ENCODE measurements around the gene RBM38. TPM values are rescaled to one million over a fixed set of nuclear protein-coding genes. Genes with fewer than 3 reads are reported as not detected.

RBM38 gene
- total and polyA plus RNA-seq, 10 of the 15 experiments (the other 5 are each of a cell fraction or from before 2014, with no cell fraction given): 0.32 to 118 (median 25.2) TPM

DNA sequence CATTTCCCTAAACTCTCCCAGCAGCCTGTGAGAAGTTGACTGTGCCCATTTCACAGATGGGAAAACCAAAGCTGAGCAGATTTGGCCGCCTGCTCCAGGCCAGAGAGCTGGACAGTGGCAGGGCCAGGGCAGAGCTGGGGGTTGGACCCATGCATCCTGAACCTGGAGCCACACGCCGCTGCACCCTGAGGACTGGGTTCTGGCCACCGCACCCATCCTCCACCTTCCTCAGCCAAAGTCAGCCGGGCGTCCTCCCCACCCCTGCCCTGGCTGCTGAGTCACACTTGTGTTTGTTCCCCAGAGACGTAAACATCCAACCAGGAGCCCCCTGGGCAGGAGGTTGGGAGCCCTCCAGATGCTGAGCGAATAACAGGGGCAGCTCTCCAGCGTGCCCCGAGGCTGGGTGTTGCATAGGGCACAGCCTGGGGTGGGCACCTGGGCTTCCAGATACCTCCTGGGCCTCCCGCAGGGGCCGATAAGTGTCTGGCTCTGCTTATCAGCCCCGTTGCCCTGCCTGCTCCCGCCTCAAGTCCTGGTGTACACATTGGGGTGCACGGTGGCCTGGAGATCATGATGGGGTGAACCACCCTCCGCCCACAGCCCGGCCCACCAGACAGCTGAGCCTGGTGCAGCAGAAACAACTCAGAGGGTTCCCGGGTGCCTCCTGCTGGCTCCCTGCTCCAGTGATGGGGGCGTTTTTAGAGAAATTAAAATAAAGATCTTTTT lies 23.8 kb downstream of the RBM38 start (continued):
- TF ChIP-seq, protein P1, sequence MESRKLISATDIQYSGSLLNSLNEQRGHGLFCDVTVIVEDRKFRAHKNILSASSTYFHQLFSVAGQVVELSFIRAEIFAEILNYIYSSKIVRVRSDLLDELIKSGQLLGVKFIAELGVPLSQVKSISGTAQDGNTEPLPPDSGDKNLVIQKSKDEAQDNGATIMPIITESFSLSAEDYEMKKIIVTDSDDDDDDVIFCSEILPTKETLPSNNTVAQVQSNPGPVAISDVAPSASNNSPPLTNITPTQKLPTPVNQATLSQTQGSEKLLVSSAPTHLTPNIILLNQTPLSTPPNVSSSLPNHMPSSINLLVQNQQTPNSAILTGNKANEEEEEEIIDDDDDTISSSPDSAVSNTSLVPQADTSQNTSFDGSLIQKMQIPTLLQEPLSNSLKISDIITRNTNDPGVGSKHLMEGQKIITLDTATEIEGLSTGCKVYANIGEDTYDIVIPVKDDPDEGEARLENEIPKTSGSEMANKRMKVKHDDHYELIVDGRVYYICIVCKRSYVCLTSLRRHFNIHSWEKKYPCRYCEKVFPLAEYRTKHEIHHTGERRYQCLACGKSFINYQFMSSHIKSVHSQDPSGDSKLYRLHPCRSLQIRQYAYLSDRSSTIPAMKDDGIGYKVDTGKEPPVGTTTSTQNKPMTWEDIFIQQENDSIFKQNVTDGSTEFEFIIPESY (IDR thresholded peaks at IDR 0.05): no peak
- TF ChIP-seq SMAD5 (IDR thresholded peaks at IDR 0.05; ENCODE audit: low read depth) (no peak), KDM1A (IDR thresholded peaks at IDR 0.05; ENCODE audit: borderline replicate concordance) (no peak)

DNA sequence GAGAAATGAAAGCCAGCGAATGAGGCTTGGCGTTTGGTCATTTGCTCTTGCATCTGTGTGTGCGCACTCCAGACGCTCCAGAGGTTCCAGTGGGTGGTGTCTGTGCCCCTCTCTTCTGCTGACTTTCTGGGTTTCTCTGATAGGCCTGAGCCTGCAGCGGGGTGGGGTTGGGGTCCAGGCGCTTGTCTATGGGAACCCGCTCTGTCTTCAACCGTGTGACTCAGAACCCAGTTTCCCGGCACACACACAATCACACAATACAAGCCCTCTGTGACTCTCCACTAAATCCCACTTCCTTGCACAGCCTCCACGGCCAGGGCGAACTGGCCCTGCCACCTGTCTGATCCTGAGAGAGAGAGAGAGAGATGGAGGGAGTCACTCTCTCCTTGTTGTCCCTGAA lies 24.6 kb downstream of the RBM38 start:
- TF ChIP-seq, protein P2, sequence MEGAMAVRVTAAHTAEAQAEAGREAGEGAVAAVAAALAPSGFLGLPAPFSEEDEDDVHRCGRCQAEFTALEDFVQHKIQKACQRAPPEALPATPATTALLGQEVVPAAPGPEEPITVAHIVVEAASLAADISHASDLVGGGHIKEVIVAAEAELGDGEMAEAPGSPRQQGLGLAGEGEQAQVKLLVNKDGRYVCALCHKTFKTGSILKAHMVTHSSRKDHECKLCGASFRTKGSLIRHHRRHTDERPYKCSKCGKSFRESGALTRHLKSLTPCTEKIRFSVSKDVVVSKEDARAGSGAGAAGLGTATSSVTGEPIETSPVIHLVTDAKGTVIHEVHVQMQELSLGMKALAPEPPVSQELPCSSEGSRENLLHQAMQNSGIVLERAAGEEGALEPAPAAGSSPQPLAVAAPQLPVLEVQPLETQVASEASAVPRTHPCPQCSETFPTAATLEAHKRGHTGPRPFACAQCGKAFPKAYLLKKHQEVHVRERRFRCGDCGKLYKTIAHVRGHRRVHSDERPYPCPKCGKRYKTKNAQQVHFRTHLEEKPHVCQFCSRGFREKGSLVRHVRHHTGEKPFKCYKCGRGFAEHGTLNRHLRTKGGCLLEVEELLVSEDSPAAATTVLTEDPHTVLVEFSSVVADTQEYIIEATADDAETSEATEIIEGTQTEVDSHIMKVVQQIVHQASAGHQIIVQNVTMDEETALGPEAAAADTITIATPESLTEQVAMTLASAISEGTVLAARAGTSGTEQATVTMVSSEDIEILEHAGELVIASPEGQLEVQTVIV (IDR thresholded peaks at IDR 0.05; ENCODE audit: borderline replicate concordance, partially characterized antibody): no peak
- TF ChIP-seq FOXM1 (IDR thresholded peaks at IDR 0.05; ENCODE audit: low read depth, low read length): no peak
- in situ Hi-C loops (cut with MboI): no loop called here

More for the DNA sequence above, 24.6 kb downstream of the RBM38 start:
- intact Hi-C loops (cut with micrococcal nuclease; ENCODE audit: unreplicated experiment): no loop called here
- H3K4me1 ChIP-seq (ENCODE audit: control insufficient read depth, insufficient read depth, low read length): no peaks in the 10 kb centered on the region
- H4K20me1 ChIP-seq (ENCODE audit: control insufficient read depth, insufficient read depth): no peaks in the 10 kb centered on the region
- BruUV-seq (replicated peaks): no TSS peak
- CTCF ChIA-PET: no interaction called here
- H2AFZ ChIP-seq (ENCODE audit: control insufficient read depth, low read depth, low read length): no peak overlapping the region
- RAD21 ChIA-PET (ENCODE audit: unreplicated experiment): no interaction called here
- 79% methylated on average over 11 of the region's 11 CpGs for WGBS (ENCODE audit: insufficient coverage, insufficient replicate concordance, low lambda C conversion rate, missing lambda C conversion rate)
- DNase-seq (ENCODE audit: low read depth, low spot score) (no peak), FAIRE-seq (no peak), ATAC-seq (no peak)
- no peaks in the 10 kb centered on the region for H3K36me3 ChIP-seq (ENCODE audit: control insufficient read depth in 2 of 2, insufficient read depth in 2 of 2, low read length in 1 of 2)
- no peaks in the 10 kb centered on the region for H3K79me2 ChIP-seq (ENCODE audit: control insufficient read depth, insufficient read depth, low read length)
- POLR2A ChIA-PET: no interaction called here
- no peak overlapping the region for H3K9ac ChIP-seq (ENCODE audit: control insufficient read depth, insufficient read depth, low read length)
- SMC1A ChIA-PET (ENCODE audit: uncharacterized antibody, unreplicated experiment): interaction anchor here (0.9 to 1.0 kb wide), 2 partner anchors 14 to 81 kb away, joined by 3 read pairs; no protein-coding TSS in a partner anchor
- H3K4me2 ChIP-seq (ENCODE audit: control insufficient read depth, insufficient read depth): no peak overlapping the region
- H3K27ac ChIP-seq (ENCODE audit: control insufficient read depth, insufficient read depth): no peak overlapping the region
- no peak overlapping the region for H3K4me3 ChIP-seq
- no peaks in the 10 kb centered on the region for H3K9me3 ChIP-seq (replicated peaks; ENCODE audit: control insufficient read depth, insufficient read depth, low read length)
- H3K27me3 ChIP-seq (replicated peaks in 1 of 2; ENCODE audit: control insufficient read depth in 2 of 2, insufficient read depth in 2 of 2, low read length in 1 of 2): no peaks in the 10 kb centered on the region

Data from GM12878 (cell line).